ENCODE measurements around the gene OMA1.

OMA1 gene

DNA sequence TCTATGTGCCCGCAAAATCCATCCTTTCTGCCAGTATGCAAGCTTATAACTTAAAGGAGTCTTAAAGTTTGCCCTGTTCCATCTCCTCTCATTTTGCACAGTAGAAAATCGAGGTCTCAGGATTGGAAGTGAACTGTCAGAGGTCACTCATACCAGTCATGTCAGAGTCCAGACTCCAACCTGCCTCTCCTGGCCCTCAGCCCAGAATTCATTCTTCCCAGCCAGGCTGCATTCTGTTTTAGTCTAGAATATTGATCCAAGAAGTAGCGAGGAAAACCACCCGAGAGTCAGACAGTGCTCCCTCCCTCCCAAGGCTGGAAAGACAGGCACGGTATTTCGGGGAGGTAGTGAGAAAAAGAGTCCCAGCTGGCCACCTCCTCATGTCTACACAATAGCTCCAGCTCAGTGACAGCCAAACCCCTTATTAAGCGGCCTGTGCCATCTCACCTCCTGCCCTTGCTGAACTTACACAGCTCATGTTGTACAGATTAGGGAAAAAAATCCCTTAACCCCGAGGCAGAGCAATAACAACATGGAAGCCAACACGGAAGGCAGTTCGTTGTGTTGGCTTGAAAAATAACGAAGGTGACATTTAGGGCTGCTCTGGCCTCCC is 89.4 kb downstream of the OMA1 start:
- no peak for DNase-seq (ENCODE audit: low read depth)

- no peak for DNase-seq (ENCODE audit: low read depth)
Measured at GRCh38 chr1:58456470-58456869, 90.1 kb downstream of the OMA1 start.

GRCh38 chr1:58454807-58455206 is 91.7 kb downstream of the OMA1 start:
- DNase-seq (ENCODE audit: low read depth), result no peak

- no peak for DNase-seq (ENCODE audit: low read depth)
Measured at GRCh38 chr1:58454385-58454784, 92.1 kb downstream of the OMA1 start.

DNA sequence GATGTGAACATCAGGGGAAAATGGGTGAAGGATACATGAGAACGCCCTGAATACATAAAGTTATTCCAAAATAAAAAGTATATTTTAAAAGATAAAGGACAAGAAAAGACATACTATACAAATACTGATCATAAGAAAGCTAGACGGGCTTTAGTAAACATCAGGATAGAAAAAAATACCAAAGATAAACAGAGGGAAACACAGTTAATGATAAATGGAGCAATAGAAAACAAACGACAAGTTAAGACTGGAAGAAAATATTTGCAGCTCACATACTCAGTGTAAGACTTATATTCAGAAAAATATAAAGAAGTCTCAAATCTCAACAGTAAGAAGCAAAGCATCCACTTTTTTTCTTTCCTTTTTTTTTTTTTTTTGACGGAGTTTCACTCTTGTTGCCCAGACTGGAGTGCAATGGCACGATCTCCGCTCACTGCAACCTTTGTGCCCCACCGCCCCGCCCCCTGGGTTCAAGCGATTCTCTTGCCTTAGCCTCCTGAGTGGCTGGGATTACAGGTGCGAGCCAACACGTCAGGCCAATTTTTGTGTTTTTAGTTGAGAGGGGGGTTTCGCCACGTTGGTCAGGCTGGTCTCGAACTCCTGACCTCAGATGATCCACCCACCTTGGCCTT is 94.8 kb downstream of the OMA1 start:
- DNase-seq (ENCODE audit: low read depth), result no peak

DNA sequence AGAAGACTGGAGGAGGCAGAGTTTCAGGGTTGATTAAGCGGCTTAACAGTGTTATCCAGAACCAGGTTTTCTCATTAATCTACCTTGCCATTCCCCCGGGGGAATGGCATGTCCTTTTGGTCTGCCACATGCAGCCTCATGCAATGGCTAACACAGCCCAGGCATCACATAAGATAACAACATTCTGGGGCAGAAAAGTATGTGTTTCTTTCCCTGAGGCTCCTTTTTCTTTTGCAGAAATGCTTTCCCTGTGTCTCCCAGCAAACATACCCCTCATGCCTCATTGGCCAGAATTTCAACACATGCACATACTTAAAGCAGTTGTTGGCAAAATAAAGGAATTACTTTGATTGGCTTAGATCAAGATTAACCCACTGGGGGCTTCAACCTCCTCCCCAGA is 98.6 kb downstream of the OMA1 start:
- no peak for DNase-seq (ENCODE audit: low read depth)

GRCh38 chr1:58447042-58447441 is 99.5 kb downstream of the OMA1 start:
- DNase-seq (ENCODE audit: low read depth), result no peak

DNA sequence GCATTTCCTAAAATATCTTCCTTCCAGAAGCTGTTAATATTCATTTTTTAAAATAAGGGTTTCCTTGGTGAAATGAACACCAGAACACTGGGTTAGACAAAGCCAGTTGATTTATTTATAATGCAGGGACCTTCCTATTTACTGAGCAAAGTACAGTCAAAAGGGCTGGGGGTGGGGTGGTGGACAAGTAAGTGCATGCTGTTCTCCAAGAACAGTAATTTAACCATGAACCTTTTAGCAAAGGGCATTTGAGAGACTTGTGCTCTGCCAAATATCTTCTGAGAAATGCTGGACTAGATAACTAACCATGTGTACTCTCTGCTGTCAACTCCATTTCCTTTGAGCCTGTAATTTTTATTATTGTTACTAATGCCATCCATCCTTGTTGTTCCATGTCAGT is 100.2 kb downstream of the OMA1 start:
- no peak for DNase-seq (ENCODE audit: low read depth)

DNA sequence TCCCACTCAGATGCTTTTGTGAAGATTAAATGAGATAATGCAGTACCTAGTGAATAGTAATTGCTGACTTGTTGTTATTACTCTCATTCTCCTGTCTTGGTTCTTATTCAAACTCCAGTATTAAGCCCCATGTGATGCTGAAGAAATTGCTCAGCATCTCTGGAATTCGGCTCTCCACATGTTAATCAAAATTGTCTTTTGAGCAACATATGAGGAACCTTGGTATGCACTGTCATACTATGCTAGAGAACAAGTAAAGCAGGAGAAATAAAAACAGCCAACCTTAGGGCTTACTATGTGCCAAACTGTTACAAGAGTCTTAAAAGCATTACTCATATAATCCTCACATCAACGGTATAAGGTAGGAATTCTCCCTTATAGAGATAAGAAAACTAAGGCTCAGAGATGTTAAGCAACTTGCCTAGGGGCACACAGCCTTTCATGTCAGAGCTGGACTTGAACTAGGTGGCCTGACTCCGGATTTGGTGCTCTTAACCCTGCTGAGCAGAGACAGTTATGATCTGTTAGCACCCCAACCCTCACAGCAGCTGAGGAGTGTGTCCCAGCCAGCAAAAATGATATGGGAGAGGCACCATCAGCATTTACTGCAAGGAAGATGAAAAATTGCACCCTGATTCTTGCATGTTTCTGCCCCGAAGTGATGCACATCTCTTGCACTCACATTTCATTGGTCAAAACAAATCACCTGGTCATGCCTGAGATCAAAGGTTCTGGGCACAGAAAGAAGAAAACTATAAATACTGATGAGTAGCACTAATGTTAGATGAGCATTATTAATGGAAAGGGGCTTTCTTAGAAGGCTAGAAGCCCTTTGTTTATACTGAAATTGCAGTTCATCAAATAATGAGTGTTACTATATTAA is 102.3 kb downstream of the OMA1 start:
- no peak for DNase-seq (ENCODE audit: low read depth)

GRCh38 chr1:58442114-58442513 is 104.4 kb downstream of the OMA1 start:
- DNase-seq (ENCODE audit: low read depth), result no peak

GRCh38 chr1:58441699-58442098 is 104.8 kb downstream of the OMA1 start:
- DNase-seq (ENCODE audit: low read depth), result no peak

DNA sequence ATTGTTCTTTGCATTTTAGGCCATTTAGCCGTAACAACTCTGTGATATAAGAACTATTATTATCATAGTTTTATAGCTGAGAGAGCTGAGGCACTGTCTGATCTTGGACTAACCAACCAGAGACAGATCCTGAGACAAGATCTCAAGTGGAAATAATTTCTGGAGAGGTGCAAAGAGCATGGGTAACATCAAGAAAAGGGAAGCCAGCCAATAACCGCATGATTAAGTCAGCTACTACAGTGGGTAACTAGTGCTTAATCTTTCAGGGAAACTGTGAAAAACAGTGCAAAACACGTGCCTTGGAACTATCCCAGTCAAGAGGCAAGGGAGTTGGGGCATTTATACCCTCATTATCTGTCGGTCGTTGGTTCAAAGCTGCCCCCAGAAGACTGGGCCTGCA is 105.8 kb downstream of the OMA1 start:
- no peak for DNase-seq (ENCODE audit: low read depth)

- DNase-seq (ENCODE audit: low read depth), result no peak
Measured at GRCh38 chr1:58439946-58440345, 106.6 kb downstream of the OMA1 start.

DNA sequence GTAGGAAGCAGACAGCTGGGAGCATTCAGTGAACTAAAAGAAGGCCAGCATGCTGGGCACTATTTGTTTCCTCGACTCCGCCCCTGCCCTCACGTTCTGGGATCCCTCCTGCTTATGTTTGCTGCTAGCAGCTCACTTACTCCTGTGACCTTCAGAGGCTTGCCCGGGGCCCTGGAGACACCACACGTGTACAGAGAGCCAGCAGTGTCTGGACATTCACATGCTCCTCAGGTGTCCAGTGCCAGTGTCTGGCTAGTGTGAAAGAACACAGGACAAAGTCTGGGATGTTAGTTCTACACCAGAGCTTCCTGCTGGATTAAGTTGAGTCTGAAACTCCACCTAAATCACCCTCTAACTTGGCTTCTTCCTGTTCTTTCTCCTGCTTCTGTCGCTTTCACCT is 108.1 kb downstream of the OMA1 start:
- no peak for DNase-seq (ENCODE audit: low read depth)

GRCh38 chr1:58437623-58438022 is 108.9 kb downstream of the OMA1 start:
- DNase-seq (ENCODE audit: low read depth), result no peak

DNA sequence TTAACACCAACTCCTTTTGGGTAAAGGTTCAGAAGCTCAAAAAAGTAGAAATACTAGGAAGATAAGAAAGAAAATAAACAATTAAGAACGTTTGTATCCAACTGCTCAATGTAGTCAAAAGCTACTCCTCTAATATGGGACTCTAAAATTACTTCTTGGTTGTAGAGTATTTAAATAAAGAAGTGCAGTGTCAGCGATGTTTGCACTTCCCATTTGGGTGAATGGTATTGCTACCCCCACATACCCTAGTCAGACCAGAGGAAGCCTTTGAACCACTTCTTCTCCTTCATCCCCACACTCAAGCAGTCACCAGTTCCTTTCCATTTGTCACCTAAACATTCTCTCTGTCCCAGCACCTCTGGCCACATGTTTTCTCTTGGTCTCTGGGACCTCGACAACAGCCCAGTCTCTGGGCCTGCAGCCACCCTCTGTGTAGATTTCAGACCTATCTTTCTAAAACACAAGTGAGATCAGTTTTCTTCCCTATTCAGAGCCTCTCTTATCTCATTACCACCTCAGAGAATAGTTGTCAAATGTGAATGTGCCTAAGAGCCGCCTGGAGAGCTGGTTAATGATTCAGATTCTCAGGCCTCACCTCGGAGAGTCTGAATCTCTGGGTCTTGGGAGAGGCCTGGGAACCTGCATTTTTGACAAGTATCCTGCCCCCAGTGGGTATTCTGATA is 109.8 kb downstream of the OMA1 start:
- DNase-seq (ENCODE audit: low read depth), result no peak

GRCh38 chr1:58435376-58435775 is 111.2 kb downstream of the OMA1 start:
- DNase-seq (ENCODE audit: low read depth), result no peak

DNA sequence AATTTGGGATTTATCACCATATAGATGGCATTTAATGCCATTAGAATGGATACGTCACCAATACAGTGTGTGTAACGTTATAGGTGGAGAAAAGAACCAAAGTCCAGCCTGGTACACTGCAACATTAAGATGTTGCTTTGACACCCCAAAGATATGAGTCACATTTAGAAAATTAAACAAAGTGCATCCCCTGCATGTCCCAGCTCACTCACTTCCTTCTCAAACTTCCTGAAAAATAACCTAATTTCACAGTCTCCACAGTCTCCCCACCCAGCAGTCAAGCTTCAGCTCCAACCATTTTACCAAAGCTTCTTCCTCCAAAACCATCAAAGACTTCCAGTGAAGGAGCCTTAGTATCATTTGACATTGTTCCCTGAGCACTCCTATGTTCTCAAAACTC is 111.9 kb downstream of the OMA1 start:
- DNase-seq (ENCODE audit: low read depth), result no peak

GRCh38 chr1:58434181-58434580 is 112.3 kb downstream of the OMA1 start:
- DNase-seq (ENCODE audit: low read depth), result no peak

- DNase-seq (ENCODE audit: low read depth), result no peak
Measured at GRCh38 chr1:58432851-58433668, 113.5 kb downstream of the OMA1 start.

GRCh38 chr1:58431901-58432620 is 114.5 kb downstream of the OMA1 start:
- no peak for DNase-seq (ENCODE audit: low read depth)

Data from stimulated activated CD8-positive, alpha-beta memory T cell treated with anti-CD3 and anti-CD28 coated beads, Interleukin-15, amount 100 ng/mL, for 1 hour (primary cell).